ENCODE data around the gene OR2B2.
A peak's percentile ranks its signal among the peaks of the same experiment; 100 is the strongest.

The OR2B2 gene

GRCh38 chr6:27892649-27893058, 19.5 kb downstream of the OR2B2 start:
- Histone ChIP-seq H3K4me1 (ENCODE audit: control insufficient read depth, insufficient read depth, low read length) (peaks cover 8% of the 10 kb centered on the region), H3K4me2 (ENCODE audit: low read length) (peak overlapping the region; percentile 100), H3K9ac (ENCODE audit: low read depth, low read length) (peak overlapping the region; percentile 83), H3K9me3 (replicated peaks; ENCODE audit: low read length) (no peaks in the 10 kb centered on the region), H3K4me3 (ENCODE audit: low read length) (peak overlapping the region; percentile 99), H3K27me3 (ENCODE audit: control insufficient read depth, insufficient read depth, low read length) (no peaks in the 10 kb centered on the region), H3K36me3 (ENCODE audit: insufficient read depth, low read length) (no peaks in the 10 kb centered on the region)

DNA sequence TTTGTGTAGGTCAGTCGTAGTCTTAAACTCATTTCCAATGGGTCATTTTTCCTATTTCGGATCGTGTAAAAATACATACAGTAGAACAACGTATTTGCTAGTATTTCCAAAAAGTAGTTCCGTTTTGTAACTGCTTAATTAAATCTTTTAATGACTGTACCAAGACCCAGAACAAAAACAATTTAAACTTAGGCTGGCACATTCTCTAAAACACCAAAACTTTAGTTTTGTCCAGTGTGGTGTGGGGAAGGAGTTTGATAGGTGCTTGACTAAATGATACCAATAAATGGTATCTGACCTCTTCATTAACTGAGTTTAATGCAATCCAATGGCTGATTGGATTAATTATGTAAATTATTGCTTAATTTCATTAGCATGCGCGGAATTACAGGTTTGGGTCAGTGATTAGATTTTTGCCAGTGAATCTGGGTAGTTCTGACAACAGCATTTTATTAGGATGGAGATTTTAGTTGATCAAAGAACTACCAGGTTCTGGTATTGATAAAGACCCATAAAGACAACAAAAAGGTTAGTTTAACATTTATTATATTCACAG, 20.8 kb downstream of the OR2B2 start:
- H3K36me3 ChIP-seq (ENCODE audit: insufficient read depth, low read length) = no peaks in the 10 kb centered on the region
- peak overlapping the region; percentile 100 for H3K4me2 ChIP-seq (ENCODE audit: low read length)
- H3K9ac ChIP-seq (ENCODE audit: low read depth, low read length) = no peak overlapping the region
- peaks cover 8% of the 10 kb centered on the region for H3K4me1 ChIP-seq (ENCODE audit: control insufficient read depth, insufficient read depth, low read length)
- H3K27me3 ChIP-seq (ENCODE audit: control insufficient read depth, insufficient read depth, low read length) = no peaks in the 10 kb centered on the region
- no peaks in the 10 kb centered on the region for H3K9me3 ChIP-seq (replicated peaks; ENCODE audit: low read length)
- H3K4me3 ChIP-seq (ENCODE audit: low read length) = peak overlapping the region; percentile 74

- no peaks in the 10 kb centered on the region for H3K36me3 ChIP-seq (ENCODE audit: insufficient read depth, low read length)
- peak overlapping the region; percentile 74 for H3K4me3 ChIP-seq (ENCODE audit: low read length)
- H3K9ac ChIP-seq (ENCODE audit: low read depth, low read length) = peak overlapping the region; percentile 68
- H3K27me3 ChIP-seq (ENCODE audit: control insufficient read depth, insufficient read depth, low read length) = no peaks in the 10 kb centered on the region
- H3K4me1 ChIP-seq (ENCODE audit: control insufficient read depth, insufficient read depth, low read length) = peaks cover 7% of the 10 kb centered on the region
- no peaks in the 10 kb centered on the region for H3K9me3 ChIP-seq (replicated peaks; ENCODE audit: low read length)
- peak overlapping the region; percentile 100 for H3K4me2 ChIP-seq (ENCODE audit: low read length)
Observed at GRCh38 chr6:27890445-27891319, 21.5 kb downstream of the OR2B2 start.

GRCh38 chr6:27889628-27890444, 22.4 kb downstream of the OR2B2 start:
- peak overlapping the region; percentile 68 for H3K9ac ChIP-seq (ENCODE audit: low read depth, low read length)
- H3K4me3 ChIP-seq (ENCODE audit: low read length) = peak overlapping the region; percentile 74
- peak overlapping the region; percentile 100 for H3K4me2 ChIP-seq (ENCODE audit: low read length)
- no peaks in the 10 kb centered on the region for H3K9me3 ChIP-seq (replicated peaks; ENCODE audit: low read length)
- H3K4me1 ChIP-seq (ENCODE audit: control insufficient read depth, insufficient read depth, low read length) = peaks cover 6% of the 10 kb centered on the region
- H3K27me3 ChIP-seq (ENCODE audit: control insufficient read depth, insufficient read depth, low read length) = no peaks in the 10 kb centered on the region
- H3K36me3 ChIP-seq (ENCODE audit: insufficient read depth, low read length) = no peaks in the 10 kb centered on the region

GRCh38 chr6:27889275-27889627, 22.9 kb downstream of the OR2B2 start:
- no peaks in the 10 kb centered on the region for H3K27me3 ChIP-seq (ENCODE audit: control insufficient read depth, insufficient read depth, low read length)
- no peaks in the 10 kb centered on the region for H3K36me3 ChIP-seq (ENCODE audit: insufficient read depth, low read length)
- H3K9ac ChIP-seq (ENCODE audit: low read depth, low read length) = no peak overlapping the region
- H3K4me2 ChIP-seq (ENCODE audit: low read length) = no peak overlapping the region
- peaks cover 6% of the 10 kb centered on the region for H3K4me1 ChIP-seq (ENCODE audit: control insufficient read depth, insufficient read depth, low read length)
- no peak overlapping the region for H3K4me3 ChIP-seq (ENCODE audit: low read length)
- H3K9me3 ChIP-seq (replicated peaks; ENCODE audit: low read length) = no peaks in the 10 kb centered on the region

GRCh38 chr6:27888566-27888965, 23.6 kb downstream of the OR2B2 start:
- no peak overlapping the region for H3K9ac ChIP-seq (ENCODE audit: low read depth, low read length)
- H3K27me3 ChIP-seq (ENCODE audit: control insufficient read depth, insufficient read depth, low read length) = no peaks in the 10 kb centered on the region
- H3K36me3 ChIP-seq (ENCODE audit: insufficient read depth, low read length) = no peaks in the 10 kb centered on the region
- H3K4me2 ChIP-seq (ENCODE audit: low read length) = no peak overlapping the region
- peaks cover 6% of the 10 kb centered on the region for H3K4me1 ChIP-seq (ENCODE audit: control insufficient read depth, insufficient read depth, low read length)
- no peaks in the 10 kb centered on the region for H3K9me3 ChIP-seq (replicated peaks; ENCODE audit: low read length)
- H3K4me3 ChIP-seq (ENCODE audit: low read length) = no peak overlapping the region

GRCh38 chr6:27886073-27886472, 26.1 kb downstream of the OR2B2 start:
- peaks cover 6% of the 10 kb centered on the region for H3K4me1 ChIP-seq (ENCODE audit: control insufficient read depth, insufficient read depth, low read length)
- H3K9ac ChIP-seq (ENCODE audit: low read depth, low read length) = no peak overlapping the region
- no peaks in the 10 kb centered on the region for H3K27me3 ChIP-seq (ENCODE audit: control insufficient read depth, insufficient read depth, low read length)
- H3K9me3 ChIP-seq (replicated peaks; ENCODE audit: low read length) = no peaks in the 10 kb centered on the region
- H3K4me2 ChIP-seq (ENCODE audit: low read length) = no peak overlapping the region
- H3K4me3 ChIP-seq (ENCODE audit: low read length) = no peak overlapping the region
- no peaks in the 10 kb centered on the region for H3K36me3 ChIP-seq (ENCODE audit: insufficient read depth, low read length)

GRCh38 chr6:27883136-27883535, 29.1 kb downstream of the OR2B2 start:
- H3K9ac ChIP-seq (ENCODE audit: low read depth, low read length) = no peak overlapping the region
- no peak overlapping the region for H3K4me2 ChIP-seq (ENCODE audit: low read length)
- H3K9me3 ChIP-seq (replicated peaks; ENCODE audit: low read length) = no peaks in the 10 kb centered on the region
- H3K4me3 ChIP-seq (ENCODE audit: low read length) = no peak overlapping the region
- H3K4me1 ChIP-seq (ENCODE audit: control insufficient read depth, insufficient read depth, low read length) = no peaks in the 10 kb centered on the region
- no peaks in the 10 kb centered on the region for H3K27me3 ChIP-seq (ENCODE audit: control insufficient read depth, insufficient read depth, low read length)
- H3K36me3 ChIP-seq (ENCODE audit: insufficient read depth, low read length) = no peaks in the 10 kb centered on the region

GRCh38 chr6:27882624-27883023, 29.6 kb downstream of the OR2B2 start:
- Histone ChIP-seq H3K4me1 (ENCODE audit: control insufficient read depth, insufficient read depth, low read length) (no peaks in the 10 kb centered on the region), H3K9ac (ENCODE audit: low read depth, low read length) (no peak overlapping the region), H3K27me3 (ENCODE audit: control insufficient read depth, insufficient read depth, low read length) (no peaks in the 10 kb centered on the region), H3K4me2 (ENCODE audit: low read length) (no peak overlapping the region), H3K36me3 (ENCODE audit: insufficient read depth, low read length) (no peaks in the 10 kb centered on the region), H3K4me3 (ENCODE audit: low read length) (no peak overlapping the region), H3K9me3 (replicated peaks; ENCODE audit: low read length) (no peaks in the 10 kb centered on the region)

GRCh38 chr6:27879837-27880236, 32.4 kb downstream of the OR2B2 start:
- H3K9me3 ChIP-seq (replicated peaks; ENCODE audit: low read length) = no peaks in the 10 kb centered on the region
- no peak overlapping the region for H3K4me3 ChIP-seq (ENCODE audit: low read length)
- no peaks in the 10 kb centered on the region for H3K36me3 ChIP-seq (ENCODE audit: insufficient read depth, low read length)
- H3K4me1 ChIP-seq (ENCODE audit: control insufficient read depth, insufficient read depth, low read length) = no peaks in the 10 kb centered on the region
- H3K9ac ChIP-seq (ENCODE audit: low read depth, low read length) = no peak overlapping the region
- H3K27me3 ChIP-seq (ENCODE audit: control insufficient read depth, insufficient read depth, low read length) = no peaks in the 10 kb centered on the region
- no peak overlapping the region for H3K4me2 ChIP-seq (ENCODE audit: low read length)

DNA sequence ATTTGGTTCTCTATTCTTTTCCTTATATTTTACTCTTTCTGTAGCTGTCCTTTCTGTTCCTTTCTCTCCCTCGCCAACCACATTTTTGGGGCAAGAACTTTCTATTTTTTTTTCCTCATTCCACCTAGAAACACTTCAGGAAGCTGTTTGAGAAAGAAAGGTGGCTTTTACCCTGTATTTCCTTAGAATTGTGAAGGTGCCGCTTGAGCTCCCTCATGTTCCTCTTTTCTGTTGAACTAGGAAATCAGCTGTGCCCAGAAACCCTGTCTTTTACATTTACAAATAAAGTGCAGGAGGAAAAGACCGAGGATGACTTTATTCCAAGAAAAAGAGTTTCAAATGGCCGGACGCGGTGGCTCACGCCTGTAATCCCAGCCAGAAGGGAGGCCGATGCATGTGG, 38.2 kb downstream of the OR2B2 start:
- peaks cover 18% of the 10 kb centered on the region for H3K4me1 ChIP-seq (ENCODE audit: control insufficient read depth, insufficient read depth, low read length)
- peak overlapping the region; percentile 76 for H3K4me3 ChIP-seq (ENCODE audit: low read length)
- H3K36me3 ChIP-seq (ENCODE audit: insufficient read depth, low read length) = no peaks in the 10 kb centered on the region
- no peaks in the 10 kb centered on the region for H3K9me3 ChIP-seq (replicated peaks; ENCODE audit: low read length)
- peak overlapping the region; percentile 82 for H3K9ac ChIP-seq (ENCODE audit: low read depth, low read length)
- H3K4me2 ChIP-seq (ENCODE audit: low read length) = peak overlapping the region; percentile 95
- no peaks in the 10 kb centered on the region for H3K27me3 ChIP-seq (ENCODE audit: control insufficient read depth, insufficient read depth, low read length)

Data from skeletal muscle satellite cell (primary cell).